ENCODE data around the gene SPPL2B. TPM values are rescaled to one million over a fixed set of nuclear protein-coding genes. Genes with fewer than 3 reads are reported as not detected.

Gene SPPL2B
- total and polyA plus RNA-seq, 9 of the 15 experiments (the other 6 are each of a cell fraction or from before 2014, with no cell fraction given) = 0.20 to 81.2 (median 15.1) TPM

GRCh38 chr19:2365201-2365970 lies 36.9 kb downstream of the SPPL2B start:
- ATAC-seq (no peak), DNase-seq (ENCODE audit: extremely low read depth in 1 of 4, low spot score in 3 of 4) (no peak), FAIRE-seq (no peak)
- no TSS peak for BruUV-seq (replicated peaks)
- H3K9ac ChIP-seq (ENCODE audit: insufficient read depth in 1 of 2, low read depth in 2 of 2, low read length in 2 of 2) = no peak overlapping the region
- H3K27ac ChIP-seq (ENCODE audit: extremely low read depth, low read depth, low read length) = no peak overlapping the region
- H3K4me3 ChIP-seq = no peak overlapping the region
- H3K79me2 ChIP-seq (ENCODE audit: control insufficient read depth, insufficient read depth, low read length) = no peaks in the 10 kb centered on the region
- no peak overlapping the region for H2AFZ ChIP-seq (ENCODE audit: low read depth, low read length)
- peaks cover 0 to 20% of the 10 kb centered on the region in 2 experiments; a peak in 2 of 5 replicates for H3K4me1 ChIP-seq (replicated peaks in 1 of 2; ENCODE audit: control insufficient read depth in 2 of 2, insufficient read depth in 2 of 2, low read length in 2 of 2)
- H3K36me3 ChIP-seq (ENCODE audit: control insufficient read depth, insufficient read depth, low read length) = no peaks in the 10 kb centered on the region
- H3K27me3 ChIP-seq (ENCODE audit: control insufficient read depth in 2 of 2, insufficient read depth in 2 of 2, low read length in 2 of 2) = peaks cover 7 to 27% of the 10 kb centered on the region in 2 experiments; a peak in 4 of 5 replicates
- ChIA-PET POLR2A (interaction anchor here (0.6 to 0.7 kb wide), 2 partner anchors 13 to 18 kb away, joined by 3 to 6 read pairs; no protein-coding TSS in a partner anchor), CTCF (ENCODE audit: low intra/inter-chr PET ratio) (interaction anchor here (0.6 kb wide), 1 partner anchor 29 kb away, joined by 6 read pairs; no protein-coding TSS in a partner anchor)
- H3K9me3 ChIP-seq (replicated peaks; ENCODE audit: control insufficient read depth, insufficient read depth, low read depth, low read length) = peaks cover 4% of the 10 kb centered on the region; the same call in 1 of the 2 replicates
- H3K4me2 ChIP-seq (ENCODE audit: insufficient read depth, low read length) = no peak overlapping the region
- H3K9me1 ChIP-seq (ENCODE audit: control insufficient read depth, insufficient read depth, low read length) = peaks cover 5% of the 10 kb centered on the region
- 51% methylated on average over 10 of the region's 10 CpGs for WGBS (ENCODE audit: insufficient coverage, low coverage, missing lambda C conversion rate)
- H4K20me1 ChIP-seq (replicated peaks; ENCODE audit: control insufficient read depth, insufficient read depth, low read length) = no peaks in the 10 kb centered on the region; the same call in 1 of the 2 replicates
- TF ChIP-seq MEIS2 (IDR thresholded peaks at IDR 0.05; ENCODE audit: partially characterized antibody) (peak; percentile 31), BCOR (IDR thresholded peaks at IDR 0.05) (peak; percentile 58), TBL1XR1 (IDR thresholded peaks at IDR 0.05; ENCODE audit: low read length in 2 of 2) (no peak), ZNF121 (CRISPR knock-in tag; conservative IDR thresholded peaks at IDR 0.05) (peak; percentile 98)
- in situ Hi-C loops (cut with MboI) (no loop called here), intact Hi-C loops (cut with micrococcal nuclease) (no loop called here)

- 70% methylated on average over 16 of the region's 16 CpGs for WGBS (ENCODE audit: insufficient coverage, low coverage, missing lambda C conversion rate)
- no peak for FAIRE-seq
- no TSS peak for BruUV-seq (replicated peaks)
- no peak for TF ChIP-seq CBX2 (IDR thresholded peaks at IDR 0.05; ENCODE audit: insufficient read depth, low read length, poor library complexity, severe bottlenecking)
- TF ChIP-seq FOXA1 (IDR thresholded peaks at IDR 0.05; ENCODE audit: borderline replicate concordance) = no peak
- TF ChIP-seq USF2 (CRISPR knock-in tag; IDR thresholded peaks at IDR 0.05) = no peak
- no peak for TF ChIP-seq KLF16 (IDR thresholded peaks at IDR 0.05)
- 0 out of 2 replicates have a peak, but pooled peaks have one; percentile 10 for TF ChIP-seq JUN (IDR thresholded peaks at IDR 0.05; ENCODE audit: borderline replicate concordance, low read depth, low read length)
- no peak for TF ChIP-seq JUN (CRISPR knock-in tag; IDR thresholded peaks at IDR 0.05; ENCODE audit: borderline replicate concordance)
- TF ChIP-seq BCOR (IDR thresholded peaks at IDR 0.05) = no peak
- no peak for TF ChIP-seq CREBBP (IDR thresholded peaks at IDR 0.05; ENCODE audit: low read depth, low read length)
- 0 out of 2 replicates have a peak, but pooled peaks have one; percentile 10 for TF ChIP-seq ATF3 (IDR thresholded peaks at IDR 0.05)
- no peak for TF ChIP-seq ATF3 (CRISPR knock-in tag; conservative IDR thresholded peaks at IDR 0.05)
- TF ChIP-seq RFX1 (IDR thresholded peaks at IDR 0.05) = no peak
Observed at GRCh38 chr19:2371656-2372055, 43.2 kb downstream of the SPPL2B start.

More at GRCh38 chr19:2371656-2372055, 43.2 kb downstream of the SPPL2B start:
- Histone ChIP-seq H4K20me1 (replicated peaks; ENCODE audit: control insufficient read depth, insufficient read depth, low read length) (no peaks in the 10 kb centered on the region), H3K9me1 (ENCODE audit: control insufficient read depth, insufficient read depth, low read length) (no peaks in the 10 kb centered on the region), H3K36me3 (ENCODE audit: control insufficient read depth, insufficient read depth, low read length) (no peaks in the 10 kb centered on the region), H3K9me3 (replicated peaks; ENCODE audit: control insufficient read depth, insufficient read depth, low read depth, low read length) (peaks cover 4% of the 10 kb centered on the region; the same call in 1 of the 2 replicates), H3K4me2 (ENCODE audit: insufficient read depth, low read length) (no peak overlapping the region), H3K79me2 (ENCODE audit: control insufficient read depth, insufficient read depth, low read length) (no peaks in the 10 kb centered on the region), H3K27ac (ENCODE audit: extremely low read depth, low read depth, low read length) (no peak overlapping the region), H3K9ac (ENCODE audit: insufficient read depth in 1 of 2, low read depth in 2 of 2, low read length in 2 of 2) (0 out of 4 replicates have a peak overlapping the region, but pooled peaks of 1 of the 2 experiments have one; percentile 61), H3K4me1 (replicated peaks in 1 of 2; ENCODE audit: control insufficient read depth in 2 of 2, insufficient read depth in 2 of 2, low read length in 2 of 2) (peaks cover 6 to 11% of the 10 kb centered on the region in 2 experiments), H3K4me3 (no peak overlapping the region), H2AFZ (ENCODE audit: low read depth, low read length) (peak overlapping the region; percentile 56; the same call in 1 of the 2 replicates), H3K27me3 (ENCODE audit: control insufficient read depth in 2 of 2, insufficient read depth in 2 of 2, low read length in 2 of 2) (no peaks in the 10 kb centered on the region)
- ATAC-seq = no peak
- DNase-seq (ENCODE audit: extremely low read depth in 1 of 4, low spot score in 3 of 4) = no peak
- POLR2A ChIA-PET = no interaction called here
- CTCF ChIA-PET (ENCODE audit: low intra/inter-chr PET ratio) = no interaction called here
- in situ Hi-C loops (cut with MboI) = no loop called here
- intact Hi-C loops (cut with micrococcal nuclease) = no loop called here

Data from K562 (cell line).